ENCODE results near the gene TBX4.

GRCh38 chr17:61479493-61480413, 27.5 kb downstream of the TBX4 start:
- TF ChIP-seq FOXA1 (IDR thresholded peaks at IDR 0.05) (no peak), FOXM1 (IDR thresholded peaks at IDR 0.05; ENCODE audit: borderline replicate concordance) (no peak), SP1 (IDR thresholded peaks at IDR 0.05) (no peak), BHLHE40 (IDR thresholded peaks at IDR 0.05; ENCODE audit: borderline replicate concordance) (no peak), FOXK2 (IDR thresholded peaks at IDR 0.05) (no peak), PKNOX1 (IDR thresholded peaks at IDR 0.05) (no peak), TARDBP (IDR thresholded peaks at IDR 0.05) (no peak), ELF4 (IDR thresholded peaks at IDR 0.05) (no peak), CTBP1 (IDR thresholded peaks at IDR 0.05; ENCODE audit: borderline replicate concordance) (no peak), SUZ12 (IDR thresholded peaks at IDR 0.05) (no peak)
